UCSD-AML1 (cell line): ENCODE measurements around the gene CACNA1C.
A peak's percentile ranks its signal among the peaks of the same experiment; 100 is the strongest.
"Not testable (repeated sequence)": the region's sequence is repeated elsewhere in the genome, so short reads cannot be mapped to it uniquely, and the experiment has no call there.

Experiments
- DNase-seq: peaks from one replicate; lab custom pipeline; 2025; ENCODE audit not compliant: unreplicated experiment; lab: John Stamatoyannopoulos, UW

The CACNA1C gene

GRCh38 chr12:2678426-2678825 lies 625.6 kb downstream of the CACNA1C start:
- DNase-seq = no peak

- no peak for DNase-seq
Measured at GRCh38 chr12:2679068-2679815, 626.5 kb downstream of the CACNA1C start.

- DNase-seq = no peak
Measured at GRCh38 chr12:2679816-2680675, 627.3 kb downstream of the CACNA1C start.

GRCh38 chr12:2680676-2681039 lies 627.9 kb downstream of the CACNA1C start:
- DNase-seq = no peak

GRCh38 chr12:2681450-2682205 lies 628.8 kb downstream of the CACNA1C start:
- DNase-seq = no peak

- DNase-seq = peak; percentile 60
Measured at GRCh38 chr12:2682296-2683251, 629.8 kb downstream of the CACNA1C start.

GRCh38 chr12:2683283-2684025 lies 630.7 kb downstream of the CACNA1C start:
- no peak for DNase-seq

GRCh38 chr12:2684026-2684325 lies 631.2 kb downstream of the CACNA1C start:
- DNase-seq = not testable (repeated sequence)

GRCh38 chr12:2685620-2686279 lies 633.0 kb downstream of the CACNA1C start:
- DNase-seq = not testable (repeated sequence)

- DNase-seq = no peak
Measured at GRCh38 chr12:2686280-2686646, 633.5 kb downstream of the CACNA1C start.

- DNase-seq = no peak
Measured at GRCh38 chr12:2687058-2687457, 634.3 kb downstream of the CACNA1C start.

- no peak for DNase-seq
Measured at GRCh38 chr12:2687726-2688125, 634.9 kb downstream of the CACNA1C start.

- no peak for DNase-seq
Measured at GRCh38 chr12:2688381-2688931, 635.7 kb downstream of the CACNA1C start.

- DNase-seq = no peak
Measured at GRCh38 chr12:2689393-2689792, 636.6 kb downstream of the CACNA1C start.

GRCh38 chr12:2689879-2690278 lies 637.1 kb downstream of the CACNA1C start:
- DNase-seq = no peak

- DNase-seq = no peak
Measured at GRCh38 chr12:2690348-2691005, 637.7 kb downstream of the CACNA1C start.

GRCh38 chr12:2691006-2691344 lies 638.2 kb downstream of the CACNA1C start:
- DNase-seq = peak; percentile 77

- peak; percentile 71 for DNase-seq
Measured at GRCh38 chr12:2691345-2692071, 638.7 kb downstream of the CACNA1C start.
